WTC11 (cell line): ENCODE measurements around the gene C3orf85.

ENCODE experiments used
- ZNF416 ChIP-seq: fragments of 250-450 bp; sonication (Bioruptor Pico); IDR thresholded peaks from 2 replicates; pipeline ENCODE4 v1.9.0; 2021; ENCODE audit warnings: mild to moderate bottlenecking, inconsistent platforms
- TF ChIP-seq, protein P1 (sequence below): sonication (generic); formaldehyde crosslinking; IDR thresholded peaks from 2 replicates; pipeline ENCODE4 v1.8.0; 2023; ENCODE audit warnings: missing genetic modification reagents
- TF ChIP-seq, protein P2 (sequence below): sonication (generic); formaldehyde crosslinking; IDR thresholded peaks from 2 replicates; pipeline ENCODE4 v1.8.1; 2023; ENCODE audit warnings: mild to moderate bottlenecking, missing genetic modification reagents, moderate library complexity

DNA sequence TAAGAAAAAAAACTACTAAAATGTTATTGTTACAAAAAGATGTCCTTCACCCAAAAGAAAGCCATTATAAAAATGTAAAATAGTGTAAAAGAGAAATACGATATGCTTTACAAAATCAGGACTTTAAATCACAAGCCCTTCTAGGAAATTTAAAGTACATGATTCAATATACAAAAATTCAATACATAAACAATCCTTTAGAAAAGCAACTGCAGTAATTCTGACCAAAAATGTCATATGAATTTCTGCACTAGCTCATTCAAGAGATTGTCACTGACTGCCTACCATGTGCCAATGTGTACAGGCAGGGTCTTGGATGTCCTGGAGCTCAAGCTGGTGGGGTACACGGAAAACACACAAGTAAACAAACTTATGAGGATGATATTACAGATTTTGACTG, 21.1 kb upstream of the C3orf85 start:
- TF ChIP-seq, protein P1, sequence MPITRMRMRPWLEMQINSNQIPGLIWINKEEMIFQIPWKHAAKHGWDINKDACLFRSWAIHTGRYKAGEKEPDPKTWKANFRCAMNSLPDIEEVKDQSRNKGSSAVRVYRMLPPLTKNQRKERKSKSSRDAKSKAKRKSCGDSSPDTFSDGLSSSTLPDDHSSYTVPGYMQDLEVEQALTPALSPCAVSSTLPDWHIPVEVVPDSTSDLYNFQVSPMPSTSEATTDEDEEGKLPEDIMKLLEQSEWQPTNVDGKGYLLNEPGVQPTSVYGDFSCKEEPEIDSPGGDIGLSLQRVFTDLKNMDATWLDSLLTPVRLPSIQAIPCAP (CRISPR knock-in tag), result no peak
- no peak for TF ChIP-seq ZNF416
- TF ChIP-seq, protein P2, sequence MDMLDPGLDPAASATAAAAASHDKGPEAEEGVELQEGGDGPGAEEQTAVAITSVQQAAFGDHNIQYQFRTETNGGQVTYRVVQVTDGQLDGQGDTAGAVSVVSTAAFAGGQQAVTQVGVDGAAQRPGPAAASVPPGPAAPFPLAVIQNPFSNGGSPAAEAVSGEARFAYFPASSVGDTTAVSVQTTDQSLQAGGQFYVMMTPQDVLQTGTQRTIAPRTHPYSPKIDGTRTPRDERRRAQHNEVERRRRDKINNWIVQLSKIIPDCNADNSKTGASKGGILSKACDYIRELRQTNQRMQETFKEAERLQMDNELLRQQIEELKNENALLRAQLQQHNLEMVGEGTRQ, result no peak
